Activated naive CD8-positive, alpha-beta T cell treated with anti-CD3 and anti-CD28 coated beads, Interleukin-2, amount 10 ng/mL, durations not matched to agents 7 days and 5 days (primary cell): Measurements from ENCODE around the gene NWD2. TPM values are rescaled to one million over a fixed set of nuclear protein-coding genes. Genes with fewer than 3 reads are reported as not detected.

Experiments
- ATAC-seq: fragments of 150-1000 bp; cut with Tn5 transposase; one replicate; pipeline ENCODE4 v1.10.0; 2021; ENCODE audit warnings: low read depth, moderate library complexity
- POLR2A ChIA-PET: fragments of 350-600 bp; sonication (Branson Sonifier 250); formaldehyde crosslinking; loops from one replicate; lab custom pipeline; 2021; ENCODE audit warnings: antibody characterized with exemption; lab: Charles Lee
- DNase-seq: peaks from one replicate; pipeline ENCODE4 v3.0.0; 2021
- H3K27ac Mint-ChIP-seq: one replicate; pipeline ENCODE4 v1.8.0; 2022; ENCODE audit warnings: mild to moderate bottlenecking, mixed read lengths
- H3K27me3 Mint-ChIP-seq: one replicate; pipeline ENCODE4 v1.8.0; 2022; ENCODE audit warnings: mild to moderate bottlenecking, moderate library complexity, mixed read lengths
- H3K36me3 Mint-ChIP-seq: one replicate; pipeline ENCODE4 v1.8.0; 2021; ENCODE audit warnings: mild to moderate bottlenecking, mixed read lengths
- H3K4me1 Mint-ChIP-seq: one replicate; pipeline ENCODE4 v1.8.0; 2021; ENCODE audit warnings: mixed read lengths
- H3K4me3 Mint-ChIP-seq: one replicate; pipeline ENCODE4 v1.8.0; 2022; ENCODE audit warnings: mild to moderate bottlenecking, moderate library complexity, mixed read lengths
- H3K9me3 Mint-ChIP-seq: one replicate; pipeline ENCODE4 v1.8.0; 2021; ENCODE audit warnings: mixed read lengths
- total RNA-seq, 2 experiments: library from RNA; stranded (reverse); gene quantifications; one replicate each; pipeline ENCODE4 v1.2.3, GENCODE V29; 2021

Gene NWD2
- total RNA-seq, 2 experiments from 2014 or later: not detected

- no peak overlapping the region for H3K27ac Mint-ChIP-seq
- POLR2A ChIA-PET: no interaction called here
- H3K4me1 Mint-ChIP-seq: no peaks in the 10 kb centered on the region
- no peak for DNase-seq
- no peak overlapping the region for H3K4me3 Mint-ChIP-seq
- no peaks in the 10 kb centered on the region for H3K9me3 Mint-ChIP-seq
- no peaks in the 10 kb centered on the region for H3K36me3 Mint-ChIP-seq
- ATAC-seq: no peak
- peaks cover 28% of the 10 kb centered on the region for H3K27me3 Mint-ChIP-seq
Measured at GRCh38 chr4:37424753-37425152, 180.2 kb downstream of the NWD2 start.

GRCh38 chr4:37425857-37426256 lies 181.3 kb downstream of the NWD2 start:
- no peak overlapping the region for H3K4me3 Mint-ChIP-seq
- POLR2A ChIA-PET: no interaction called here
- H3K4me1 Mint-ChIP-seq: no peaks in the 10 kb centered on the region
- no peak for DNase-seq
- no peak overlapping the region for H3K27ac Mint-ChIP-seq
- ATAC-seq: no peak
- no peaks in the 10 kb centered on the region for H3K9me3 Mint-ChIP-seq
- peaks cover 28% of the 10 kb centered on the region for H3K27me3 Mint-ChIP-seq
- no peaks in the 10 kb centered on the region for H3K36me3 Mint-ChIP-seq

- Mint-ChIP-seq H3K27me3 (peaks cover 31% of the 10 kb centered on the region), H3K9me3 (no peaks in the 10 kb centered on the region), H3K4me3 (no peak overlapping the region), H3K4me1 (no peaks in the 10 kb centered on the region), H3K36me3 (no peaks in the 10 kb centered on the region), H3K27ac (no peak overlapping the region)
- ATAC-seq: no peak
- no peak for DNase-seq
- POLR2A ChIA-PET: no interaction called here
Measured at GRCh38 chr4:37427193-37427592, 182.7 kb downstream of the NWD2 start.

GRCh38 chr4:37429906-37430305 lies 185.4 kb downstream of the NWD2 start:
- DNase-seq: no peak
- Mint-ChIP-seq H3K27ac (no peak overlapping the region), H3K4me3 (no peak overlapping the region), H3K36me3 (no peaks in the 10 kb centered on the region), H3K4me1 (no peaks in the 10 kb centered on the region), H3K9me3 (no peaks in the 10 kb centered on the region), H3K27me3 (peaks cover 19% of the 10 kb centered on the region)
- ATAC-seq: no peak
- POLR2A ChIA-PET: no interaction called here

DNA sequence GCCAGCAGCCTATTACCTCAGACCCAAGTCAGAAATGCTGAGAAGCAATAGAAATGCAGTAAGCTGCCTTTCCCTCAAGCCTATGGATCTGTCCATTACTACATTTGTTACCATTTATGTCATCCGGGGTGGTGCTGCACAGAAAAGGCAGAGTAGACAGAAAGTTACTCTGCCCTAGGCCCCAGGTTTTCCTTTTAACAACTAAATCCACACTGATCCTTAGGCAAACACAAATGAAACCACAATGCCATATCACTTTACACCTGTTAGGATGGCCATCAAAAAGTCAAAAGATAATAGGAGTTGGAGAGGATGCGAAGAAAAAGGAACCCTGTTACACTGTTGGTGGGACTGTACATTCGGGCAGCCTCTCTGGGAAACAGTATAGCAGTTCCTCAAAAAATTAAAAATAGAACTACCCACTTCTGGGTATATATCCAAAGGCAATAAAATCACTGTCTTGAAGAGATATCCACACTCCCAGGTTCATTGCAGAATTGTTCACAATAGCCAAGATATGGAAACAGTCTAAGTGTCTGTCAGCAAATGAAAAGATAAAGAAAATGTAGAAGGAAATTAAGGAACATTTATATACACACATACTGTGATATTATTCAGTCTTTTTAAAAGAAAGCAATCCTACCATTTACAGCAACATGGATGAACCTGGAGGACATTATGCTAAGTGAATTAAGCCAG lies 186.3 kb downstream of the NWD2 start:
- H3K9me3 Mint-ChIP-seq: no peaks in the 10 kb centered on the region
- POLR2A ChIA-PET: no interaction called here
- no peaks in the 10 kb centered on the region for H3K4me1 Mint-ChIP-seq
- no peak for DNase-seq
- H3K36me3 Mint-ChIP-seq: no peaks in the 10 kb centered on the region
- no peak for ATAC-seq
- no peak overlapping the region for H3K4me3 Mint-ChIP-seq
- H3K27ac Mint-ChIP-seq: no peak overlapping the region
- peaks cover 12% of the 10 kb centered on the region for H3K27me3 Mint-ChIP-seq

GRCh38 chr4:37431417-37431743 lies 186.8 kb downstream of the NWD2 start:
- no peaks in the 10 kb centered on the region for H3K4me1 Mint-ChIP-seq
- no peak overlapping the region for H3K27ac Mint-ChIP-seq
- POLR2A ChIA-PET: no interaction called here
- H3K9me3 Mint-ChIP-seq: no peaks in the 10 kb centered on the region
- ATAC-seq (no peak), DNase-seq (no peak)
- no peaks in the 10 kb centered on the region for H3K36me3 Mint-ChIP-seq
- peaks cover 10% of the 10 kb centered on the region for H3K27me3 Mint-ChIP-seq
- no peak overlapping the region for H3K4me3 Mint-ChIP-seq

DNA sequence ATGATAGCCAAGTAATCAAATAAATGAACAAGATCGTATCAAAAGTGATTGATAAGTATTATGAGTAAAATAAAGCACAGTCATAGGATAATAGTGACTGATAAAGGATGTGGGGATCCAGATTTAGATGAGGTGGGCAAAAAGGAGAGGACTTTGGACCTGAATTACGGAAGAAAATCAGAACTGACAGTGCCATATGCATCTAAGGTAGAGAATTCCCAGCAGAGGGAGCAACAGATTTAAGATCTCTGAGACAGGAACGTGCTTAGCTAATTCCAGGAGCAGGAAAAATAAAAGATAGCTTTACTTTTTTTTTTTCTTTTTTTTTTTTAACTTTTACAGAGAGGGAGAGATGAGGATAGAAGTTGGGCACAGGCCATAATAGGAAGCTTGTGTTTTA lies 189.9 kb downstream of the NWD2 start:
- no peak overlapping the region for H3K27ac Mint-ChIP-seq
- POLR2A ChIA-PET: no interaction called here
- no peak for ATAC-seq
- no peak overlapping the region for H3K4me3 Mint-ChIP-seq
- H3K27me3 Mint-ChIP-seq: peaks cover 9% of the 10 kb centered on the region
- no peaks in the 10 kb centered on the region for H3K9me3 Mint-ChIP-seq
- no peaks in the 10 kb centered on the region for H3K4me1 Mint-ChIP-seq
- H3K36me3 Mint-ChIP-seq: no peaks in the 10 kb centered on the region
- no peak for DNase-seq

DNA sequence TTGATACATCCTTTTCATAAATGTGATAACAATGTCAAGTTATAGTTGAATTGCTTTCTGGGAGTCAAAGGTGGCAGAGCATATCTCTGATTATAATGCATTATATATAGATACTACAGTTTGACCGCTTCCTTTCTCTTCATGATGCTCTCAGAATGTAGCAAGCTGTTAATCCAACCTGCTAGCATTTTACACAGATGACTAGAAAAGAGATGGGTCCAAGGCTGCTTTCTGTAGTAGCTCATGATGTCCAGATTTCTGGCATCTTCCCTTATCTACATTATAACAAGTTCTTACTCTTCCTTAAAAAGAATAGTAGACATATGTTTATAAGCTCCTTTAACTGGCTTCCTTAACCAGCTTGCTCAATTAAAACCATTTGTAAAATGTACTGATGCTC lies 192.0 kb downstream of the NWD2 start:
- Mint-ChIP-seq H3K36me3 (no peaks in the 10 kb centered on the region), H3K4me3 (no peak overlapping the region), H3K27me3 (peaks cover 11% of the 10 kb centered on the region), H3K9me3 (no peaks in the 10 kb centered on the region), H3K27ac (no peak overlapping the region), H3K4me1 (no peaks in the 10 kb centered on the region)
- ATAC-seq: no peak
- DNase-seq: no peak
- POLR2A ChIA-PET: no interaction called here

DNA sequence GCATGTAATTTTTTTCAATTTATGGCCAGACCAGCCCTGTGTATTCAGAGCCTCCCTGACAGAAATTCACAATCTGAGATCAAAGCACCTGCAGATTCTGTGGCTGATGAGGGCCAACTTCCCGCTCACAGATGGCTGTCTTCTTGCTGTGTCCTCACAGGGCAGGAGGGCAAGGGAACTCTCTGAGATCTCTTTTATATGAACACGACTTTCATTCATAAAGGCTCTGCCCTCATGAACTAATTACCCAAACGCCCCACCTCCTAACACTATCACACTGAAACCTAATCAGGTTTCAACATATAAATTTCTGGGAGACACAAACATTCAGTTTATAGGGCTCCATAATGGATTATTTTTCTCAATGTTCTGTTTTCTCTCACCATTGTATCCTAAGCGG lies 192.6 kb downstream of the NWD2 start:
- H3K4me3 Mint-ChIP-seq: no peak overlapping the region
- POLR2A ChIA-PET: no interaction called here
- no peaks in the 10 kb centered on the region for H3K4me1 Mint-ChIP-seq
- ATAC-seq: no peak
- H3K9me3 Mint-ChIP-seq: no peaks in the 10 kb centered on the region
- H3K36me3 Mint-ChIP-seq: no peaks in the 10 kb centered on the region
- H3K27me3 Mint-ChIP-seq: peaks cover 10% of the 10 kb centered on the region
- H3K27ac Mint-ChIP-seq: no peak overlapping the region
- DNase-seq: no peak

DNA sequence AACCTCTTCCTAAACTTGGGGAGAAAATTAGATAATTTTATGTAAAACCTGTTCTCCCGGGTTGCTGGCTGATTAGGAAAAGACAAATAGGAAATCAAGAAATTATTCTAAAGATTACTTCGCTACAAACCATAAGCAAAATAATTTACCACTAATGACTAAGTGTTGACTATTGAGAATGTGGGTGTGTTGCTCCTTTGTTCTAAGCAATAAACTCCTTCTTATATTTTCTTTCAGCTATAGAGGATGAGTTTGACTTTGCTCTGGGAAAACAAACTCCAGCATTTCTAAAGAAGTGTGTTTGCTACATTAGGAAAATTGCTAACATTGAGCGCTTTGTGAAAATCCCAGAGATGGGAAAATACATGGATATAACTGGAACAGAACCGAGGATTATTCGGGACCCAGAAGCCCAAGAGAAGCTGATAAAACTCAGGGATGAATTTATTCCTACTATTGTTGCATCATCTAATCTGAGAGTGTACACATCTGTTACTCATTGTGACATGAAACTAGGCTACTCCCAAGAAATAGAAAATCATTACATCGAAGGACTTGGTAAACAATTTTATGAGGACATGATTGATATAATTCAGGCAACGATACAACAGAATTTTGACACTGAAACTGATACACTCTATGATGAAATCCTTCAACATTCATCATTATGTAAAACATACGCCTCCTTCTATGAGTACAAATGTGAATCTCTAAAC lies 194.2 kb downstream of the NWD2 start:
- POLR2A ChIA-PET: no interaction called here

DNA sequence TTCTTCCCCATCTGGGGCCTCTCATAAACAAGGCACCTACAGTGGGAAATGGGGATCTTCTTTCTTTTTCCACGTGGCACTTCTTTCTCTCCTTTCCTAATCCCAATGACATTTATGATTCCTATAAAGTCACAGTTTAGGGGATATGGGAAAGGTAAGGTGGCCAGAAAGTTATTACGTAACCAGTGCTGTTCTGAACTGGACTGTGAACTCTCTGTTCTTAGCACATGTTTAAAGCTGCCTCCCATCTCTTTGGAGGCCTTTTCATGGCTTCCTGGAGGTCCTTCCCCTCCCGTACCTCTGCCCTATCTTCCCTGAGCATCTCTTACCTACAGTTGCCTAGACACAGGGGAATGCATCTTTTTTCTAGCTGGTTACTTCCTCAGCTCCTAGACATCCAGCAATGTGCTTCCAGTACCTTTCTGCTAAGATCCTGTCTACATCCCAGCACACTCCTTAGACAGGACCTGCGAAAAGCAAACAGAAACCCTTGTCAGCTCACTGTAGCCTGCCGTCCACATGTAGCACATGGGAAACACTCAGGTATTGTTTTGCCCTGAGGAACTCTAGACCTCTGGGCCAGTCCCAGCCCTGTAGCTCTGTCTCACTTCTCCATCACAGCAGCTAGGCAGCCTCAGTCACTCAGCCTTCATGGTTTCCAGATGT lies 195.4 kb downstream of the NWD2 start:
- H3K36me3 Mint-ChIP-seq: no peaks in the 10 kb centered on the region
- DNase-seq: no peak
- peaks cover 6% of the 10 kb centered on the region for H3K27me3 Mint-ChIP-seq
- POLR2A ChIA-PET: no interaction called here
- H3K4me3 Mint-ChIP-seq: no peak overlapping the region
- no peaks in the 10 kb centered on the region for H3K4me1 Mint-ChIP-seq
- H3K27ac Mint-ChIP-seq: no peak overlapping the region
- H3K9me3 Mint-ChIP-seq: no peaks in the 10 kb centered on the region
- no peak for ATAC-seq

More for the DNA sequence above, 194.2 kb downstream of the NWD2 start:
- Mint-ChIP-seq H3K9me3 (no peaks in the 10 kb centered on the region), H3K4me1 (no peaks in the 10 kb centered on the region), H3K4me3 (no peak overlapping the region), H3K27me3 (peaks cover 6% of the 10 kb centered on the region), H3K27ac (no peak overlapping the region), H3K36me3 (no peaks in the 10 kb centered on the region)
- ATAC-seq (no peak), DNase-seq (no peak)

- H3K4me3 Mint-ChIP-seq: no peak overlapping the region
- no peak for ATAC-seq
Measured at GRCh38 chr4:37440501-37440900, 196.0 kb downstream of the NWD2 start.

GRCh38 chr4:37441231-37442061 lies 196.9 kb downstream of the NWD2 start:
- POLR2A ChIA-PET: no interaction called here
- Mint-ChIP-seq H3K27ac (no peak overlapping the region), H3K4me3 (no peak overlapping the region), H3K4me1 (no peaks in the 10 kb centered on the region), H3K27me3 (peaks cover 6% of the 10 kb centered on the region), H3K36me3 (no peaks in the 10 kb centered on the region), H3K9me3 (no peaks in the 10 kb centered on the region)
- no peak for ATAC-seq
- DNase-seq: no peak

More at GRCh38 chr4:37440501-37440900, 196.0 kb downstream of the NWD2 start:
- POLR2A ChIA-PET: no interaction called here
- DNase-seq: no peak
- no peak overlapping the region for H3K27ac Mint-ChIP-seq
- no peaks in the 10 kb centered on the region for H3K9me3 Mint-ChIP-seq
- H3K4me1 Mint-ChIP-seq: no peaks in the 10 kb centered on the region
- H3K36me3 Mint-ChIP-seq: no peaks in the 10 kb centered on the region
- H3K27me3 Mint-ChIP-seq: peaks cover 6% of the 10 kb centered on the region
